Lung (tissue), 12 donors: Measurements from ENCODE around the gene NEDD9. TPM values are rescaled to one million over a fixed set of nuclear protein-coding genes. Genes with fewer than 3 reads are reported as not detected.

Experiments used
- ATAC-seq: fragments of 200-7000 bp; cut with Tn5 transposase; one replicate; pipeline ENCODE4 v1.9.1; 2020; ENCODE audit warnings: moderate number of reproducible peaks; ENCODE audit not compliant: insufficient read depth, low FRiP score
- DNase-seq, 3 donors: peaks; one replicate each; pipeline ENCODE4 v3.0.0-alpha.2; 2013 to 2017
- H3K27ac ChIP-seq, 2 donors: one replicate each; pipeline ENCODE4 v1.5.1; 2013; ENCODE audit warnings: mild to moderate bottlenecking in 2 of 2, moderate library complexity in 2 of 2, control low read depth in 1 of 2, inconsistent platforms in 1 of 2, low read depth in 1 of 2, low read length in 1 of 2
- H3K27me3 ChIP-seq, 3 donors: one replicate each; pipeline ENCODE4 v1.5.1; 2013; ENCODE audit warnings: low read length in 2 of 3; ENCODE audit not compliant: control insufficient read depth in 3 of 3, insufficient read depth in 3 of 3
- H3K36me3 ChIP-seq, 4 donors: one replicate each; pipeline ENCODE4 v1.5.1; 2013; ENCODE audit warnings: low read length in 4 of 4, mild to moderate bottlenecking in 1 of 4, moderate library complexity in 1 of 4; ENCODE audit not compliant: control insufficient read depth in 4 of 4, insufficient read depth in 4 of 4
- H3K4me1 ChIP-seq, 5 donors: one replicate each; pipeline ENCODE4 v1.5.1; 2013; ENCODE audit warnings: low read length in 5 of 5, mild to moderate bottlenecking in 2 of 5, moderate library complexity in 1 of 5; ENCODE audit not compliant: control insufficient read depth in 5 of 5, insufficient read depth in 5 of 5
- H3K4me3 ChIP-seq: one replicate; pipeline ENCODE4 v1.5.1; 2013; ENCODE audit warnings: mild to moderate bottlenecking, control low read depth, moderate library complexity
- H3K9ac ChIP-seq, 2 donors: one replicate each; pipeline ENCODE4 v1.5.1; 2013; ENCODE audit warnings: low read length in 2 of 2, control low read depth in 1 of 2; ENCODE audit not compliant: insufficient read depth in 1 of 2
- H3K9me3 ChIP-seq, 4 donors: one replicate each; pipeline ENCODE4 v1.5.1; 2013; ENCODE audit warnings: low read length in 3 of 4, mild to moderate bottlenecking in 1 of 4, moderate library complexity in 1 of 4; ENCODE audit not compliant: control insufficient read depth in 4 of 4, insufficient read depth in 3 of 4
- CTCF ChIP-seq: IDR thresholded peaks from 2 replicates; pipeline ENCODE4 v1.5.1; 2012; ENCODE audit warnings: mild to moderate bottlenecking; ENCODE audit errors: control extremely low read depth, extremely low read depth
- WGBS, 2 donors: extraction: QIAGEN DNeasy Blood & Tissue Kit; methylation state at CpG; one replicate each; pipeline ENCODE4 v1.1.7; 2013; 5-methylcytosine and 5-hydroxymethylcytosine counted together
- polyA plus RNA-seq, 2 donors: library from polyadenylated mRNA; stranded (reverse); fragments of 200-250 nt; gene quantifications; one replicate each; pipeline ENCODE4 v1.2.1, GENCODE V29; 2013
- total RNA-seq, 2 donors: library from RNA; depleted of rRNA in 1 of 2; stranded (reverse); fragments of >200 nt in 1 of 2; gene quantifications; one replicate each; pipeline ENCODE4 v1.2.1, GENCODE V29; 2014 to 2021
- donor health status: control.
- donor health status: control.
- donor health status: Bipolar disorder and iron deficiency.
- donor health status: healthy.
- donor health status: DM: yes; HTN: yes; CAD: no.

Gene NEDD9
- total and polyA plus RNA-seq, 4 donors = 28.2 to 158 (median 125) TPM

GRCh38 chr6:11251553-11252360 is 19.3 kb upstream of the NEDD9 start:
- no peak for TF ChIP-seq CTCF
- 58 to 76% methylated on average over 7 of the region's 7 CpGs for WGBS, 2 donors
- peaks cover 0 to 5% (median 0%) of the 10 kb centered on the region in 4 donors for H3K9me3 ChIP-seq
- H3K36me3 ChIP-seq = peaks cover 0 to 2% (median 0%) of the 10 kb centered on the region in 4 donors
- no peaks in the 10 kb centered on the region for H3K27me3 ChIP-seq
- DNase-seq = peak; percentile 63 to 77 (median 72)
- H3K9ac ChIP-seq = peak overlapping the region in 1 of 2 donors; percentile 42
- H3K4me1 ChIP-seq = peaks cover 5 to 26% (median 12%) of the 10 kb centered on the region in 5 donors
- ATAC-seq = peak; percentile 50
- H3K27ac ChIP-seq = peak overlapping the region; percentile 49 to 76
- no peak overlapping the region for H3K4me3 ChIP-seq

GRCh38 chr6:11250108-11250507 is 17.6 kb upstream of the NEDD9 start:
- TF ChIP-seq CTCF = no peak
- H3K9ac ChIP-seq = no peak overlapping the region
- no peaks in the 10 kb centered on the region for H3K27me3 ChIP-seq
- no peak for ATAC-seq
- 89 to 94% methylated on average over 1 of the region's 1 CpG for WGBS, 2 donors
- H3K27ac ChIP-seq = no peak overlapping the region
- H3K9me3 ChIP-seq = peaks cover 0 to 5% (median 0%) of the 10 kb centered on the region in 4 donors
- H3K36me3 ChIP-seq = no peaks in the 10 kb centered on the region
- DNase-seq = no peak
- no peak overlapping the region for H3K4me3 ChIP-seq
- peaks cover 5 to 26% (median 12%) of the 10 kb centered on the region in 5 donors for H3K4me1 ChIP-seq

- TF ChIP-seq CTCF = no peak
- Histone ChIP-seq H3K36me3 (no peaks in the 10 kb centered on the region), H3K9me3 (peaks cover 0 to 5% (median 0%) of the 10 kb centered on the region in 4 donors), H3K27ac (no peak overlapping the region), H3K27me3 (no peaks in the 10 kb centered on the region), H3K4me1 (peaks cover 5 to 26% (median 12%) of the 10 kb centered on the region in 5 donors), H3K4me3 (no peak overlapping the region), H3K9ac (no peak overlapping the region)
- 96 to 98% methylated on average over 3 of the region's 3 CpGs for WGBS, 2 donors
- ATAC-seq = no peak
- no peak for DNase-seq
Observed at GRCh38 chr6:11248974-11249761, 16.7 kb upstream of the NEDD9 start.
